NB4 (cell line): ENCODE measurements around the gene GOLGA6L9.
"Not testable (repeated sequence)": the region's sequence is repeated elsewhere in the genome, so short reads cannot be mapped to it uniquely, and the experiment has no call there.

Experiments
- DNase-seq: peaks from one replicate; pipeline ENCODE4 v3.0.0; 2010; ENCODE audit warnings: low read depth
- H3K4me3 ChIP-seq: one replicate; pipeline ENCODE4 v1.5.1; 2011; ENCODE audit warnings: mild to moderate bottlenecking, low read depth, low read length, moderate library complexity

GOLGA6L9 gene

GRCh38 chr15:82411595-82411994 is 18.0 kb upstream of the GOLGA6L9 start:
- not testable (repeated sequence) for DNase-seq, H3K4me3 ChIP-seq

DNA sequence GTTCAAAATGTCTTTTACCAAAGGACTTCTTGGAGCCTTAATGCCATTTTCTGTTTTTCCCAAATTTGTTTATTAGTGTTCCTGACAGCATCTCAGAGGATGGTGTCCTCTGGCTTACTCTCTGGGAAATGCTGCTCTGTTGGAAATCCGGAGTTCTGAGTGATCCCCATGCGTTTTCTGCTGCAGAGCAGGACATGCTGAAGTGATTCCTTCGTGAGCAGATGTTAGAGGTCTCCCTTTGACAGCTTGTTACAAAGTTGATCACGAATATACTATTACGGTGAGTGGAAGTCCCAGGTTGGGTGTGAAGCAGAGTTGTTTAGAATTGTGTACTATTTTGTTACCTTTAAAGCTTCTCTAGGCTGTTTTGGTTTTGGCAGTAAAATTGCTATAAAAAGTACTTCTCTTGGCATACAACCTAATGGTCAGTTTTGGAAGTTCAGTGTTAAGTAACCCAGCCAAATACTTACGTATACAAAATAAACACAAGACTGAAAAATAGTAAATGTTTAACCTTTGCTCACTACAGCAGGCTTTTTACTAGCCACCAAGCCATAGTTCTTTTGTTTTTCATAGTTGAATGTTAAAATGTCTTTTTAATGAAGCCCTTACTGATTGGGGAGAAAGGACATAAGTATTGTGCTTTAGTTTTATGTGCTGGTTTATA is 15.0 kb upstream of the GOLGA6L9 start:
- not testable (repeated sequence) for H3K4me3 ChIP-seq, DNase-seq

GRCh38 chr15:82420516-82420915 is 9.1 kb upstream of the GOLGA6L9 start:
- DNase-seq, H3K4me3 ChIP-seq: not testable (repeated sequence)

GRCh38 chr15:82420966-82421365 is 8.7 kb upstream of the GOLGA6L9 start:
- H3K4me3 ChIP-seq, DNase-seq: not testable (repeated sequence)

GRCh38 chr15:82427117-82427516 is 2.5 kb upstream of the GOLGA6L9 start:
- DNase-seq, H3K4me3 ChIP-seq: not testable (repeated sequence)

GRCh38 chr15:82445420-82445819 is 15.8 kb downstream of the GOLGA6L9 start:
- not testable (repeated sequence) for H3K4me3 ChIP-seq, DNase-seq

DNA sequence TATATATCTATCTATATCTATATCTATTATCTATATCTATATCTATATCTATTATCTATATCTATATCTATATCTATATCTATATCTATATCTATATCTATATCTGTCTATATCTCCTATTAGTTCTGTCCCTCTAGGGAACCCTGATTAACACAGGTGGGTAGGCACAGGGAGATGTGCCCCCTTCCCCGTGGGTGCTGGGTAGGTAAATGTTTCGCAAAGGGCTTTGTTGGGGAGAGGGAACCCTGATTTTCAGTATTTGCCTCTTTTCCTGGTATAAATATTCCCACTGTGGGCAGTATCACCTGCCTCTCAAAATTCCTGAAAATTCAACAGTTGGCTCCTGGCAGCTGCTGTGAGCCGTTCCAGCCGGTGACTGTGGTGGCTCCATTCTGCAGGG is 27.7 kb downstream of the GOLGA6L9 start:
- not testable (repeated sequence) for DNase-seq, H3K4me3 ChIP-seq

DNA sequence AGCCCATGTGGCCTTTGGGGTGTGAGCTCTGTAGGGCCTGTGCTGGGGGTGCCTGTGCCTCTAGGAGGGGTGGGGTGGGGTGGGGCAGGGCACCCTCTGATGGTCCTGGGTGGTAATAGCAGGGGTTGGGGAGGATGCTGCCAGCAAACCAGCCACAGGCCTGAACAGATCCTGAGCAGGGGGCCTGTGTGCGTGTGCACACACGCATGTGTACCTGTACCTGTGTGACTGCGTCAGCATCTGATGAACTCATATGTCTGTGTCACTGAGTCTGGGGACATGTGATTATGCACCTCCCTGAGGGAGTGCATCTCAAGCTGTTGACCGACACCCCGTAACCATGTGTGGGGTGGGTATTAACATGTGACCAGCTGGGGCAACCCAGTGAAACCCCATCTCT is 36.0 kb downstream of the GOLGA6L9 start:
- DNase-seq, H3K4me3 ChIP-seq: not testable (repeated sequence)

DNA sequence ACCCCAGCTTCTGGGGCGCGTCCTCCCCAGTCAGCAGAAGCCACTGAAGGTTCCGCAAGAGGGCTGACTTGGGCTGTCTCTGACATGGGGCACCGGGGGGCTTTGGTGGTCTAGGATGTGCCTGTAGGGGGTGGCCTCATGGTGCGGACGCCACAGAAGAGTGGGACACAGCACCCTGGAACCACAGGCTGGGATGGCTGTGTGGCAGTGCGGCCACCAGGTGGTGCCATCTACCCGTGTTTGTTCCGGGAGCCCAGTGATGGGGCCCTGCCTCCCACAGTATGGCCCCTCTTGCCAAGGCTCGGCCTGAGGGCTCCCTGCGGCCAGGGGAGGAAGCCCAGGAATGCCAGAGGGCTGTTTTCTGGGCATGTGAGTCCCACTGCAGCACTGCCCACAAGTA is 38.6 kb downstream of the GOLGA6L9 start:
- H3K4me3 ChIP-seq, DNase-seq: not testable (repeated sequence)

DNA sequence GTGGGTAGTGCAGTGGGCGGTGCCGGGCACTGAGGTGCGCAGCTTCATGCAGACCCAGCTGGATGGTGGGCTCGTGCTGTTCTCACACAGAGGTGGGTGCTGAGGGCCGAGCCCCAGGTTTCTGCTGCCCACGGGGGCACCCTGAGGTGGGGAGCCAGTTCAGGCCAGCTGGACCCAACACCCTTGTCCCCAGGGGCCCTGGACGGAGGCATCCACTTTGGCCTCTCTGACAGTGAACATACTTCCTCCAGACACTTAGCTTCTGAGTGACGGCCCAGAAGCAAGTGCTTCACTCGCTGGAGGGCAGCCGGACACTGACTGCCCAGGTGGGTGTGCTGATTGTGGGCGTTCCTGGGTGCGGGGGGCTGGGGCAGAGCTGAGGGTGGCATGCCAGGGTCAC is 39.8 kb downstream of the GOLGA6L9 start:
- H3K4me3 ChIP-seq, DNase-seq: not testable (repeated sequence)

- DNase-seq = peak; percentile 5
Observed at GRCh38 chr15:82472269-82472982, 42.8 kb downstream of the GOLGA6L9 start.

GRCh38 chr15:82474596-82475325 is 45.1 kb downstream of the GOLGA6L9 start:
- not testable (repeated sequence) for DNase-seq, H3K4me3 ChIP-seq

More at GRCh38 chr15:82472269-82472982, 42.8 kb downstream of the GOLGA6L9 start:
- not testable (repeated sequence) for H3K4me3 ChIP-seq

DNA sequence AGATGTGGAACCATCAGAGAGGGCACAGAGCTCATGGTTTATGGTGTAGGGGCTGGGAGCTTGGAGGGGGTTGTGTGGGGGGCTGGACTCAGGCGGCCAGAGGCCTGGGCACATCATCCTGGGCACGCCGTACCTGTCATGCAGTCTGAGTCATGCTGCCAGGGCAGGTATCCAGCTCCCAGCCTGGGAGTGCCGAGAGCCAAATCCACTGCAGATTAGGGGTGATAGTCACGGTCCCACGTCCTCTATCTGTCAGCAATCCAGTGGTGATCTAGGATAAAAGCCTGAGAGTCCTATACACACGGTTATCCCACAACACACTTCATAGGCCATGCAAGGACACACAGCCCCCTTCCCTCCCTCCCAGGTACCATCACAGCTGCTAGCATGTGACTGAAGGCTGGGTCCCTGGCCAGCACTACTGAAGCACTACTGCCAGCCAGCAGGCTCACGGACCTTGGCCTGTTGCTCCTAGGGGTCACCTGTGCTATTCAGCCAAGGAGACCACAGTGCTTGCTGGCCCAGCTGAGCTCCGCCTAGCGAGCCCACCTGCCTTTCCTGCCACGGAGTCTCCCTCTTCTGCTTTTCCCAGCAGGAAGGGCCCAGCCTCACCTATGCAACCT is 45.8 kb downstream of the GOLGA6L9 start:
- DNase-seq, H3K4me3 ChIP-seq: not testable (repeated sequence)

- peak; percentile 31 for DNase-seq
Observed at GRCh38 chr15:82476697-82477342, 47.2 kb downstream of the GOLGA6L9 start.

GRCh38 chr15:82477343-82478057 is 47.9 kb downstream of the GOLGA6L9 start:
- DNase-seq, H3K4me3 ChIP-seq: not testable (repeated sequence)

More at GRCh38 chr15:82476697-82477342, 47.2 kb downstream of the GOLGA6L9 start:
- H3K4me3 ChIP-seq = not testable (repeated sequence)
